ENCODE data around the gene EN1.

Gene EN1

DNA sequence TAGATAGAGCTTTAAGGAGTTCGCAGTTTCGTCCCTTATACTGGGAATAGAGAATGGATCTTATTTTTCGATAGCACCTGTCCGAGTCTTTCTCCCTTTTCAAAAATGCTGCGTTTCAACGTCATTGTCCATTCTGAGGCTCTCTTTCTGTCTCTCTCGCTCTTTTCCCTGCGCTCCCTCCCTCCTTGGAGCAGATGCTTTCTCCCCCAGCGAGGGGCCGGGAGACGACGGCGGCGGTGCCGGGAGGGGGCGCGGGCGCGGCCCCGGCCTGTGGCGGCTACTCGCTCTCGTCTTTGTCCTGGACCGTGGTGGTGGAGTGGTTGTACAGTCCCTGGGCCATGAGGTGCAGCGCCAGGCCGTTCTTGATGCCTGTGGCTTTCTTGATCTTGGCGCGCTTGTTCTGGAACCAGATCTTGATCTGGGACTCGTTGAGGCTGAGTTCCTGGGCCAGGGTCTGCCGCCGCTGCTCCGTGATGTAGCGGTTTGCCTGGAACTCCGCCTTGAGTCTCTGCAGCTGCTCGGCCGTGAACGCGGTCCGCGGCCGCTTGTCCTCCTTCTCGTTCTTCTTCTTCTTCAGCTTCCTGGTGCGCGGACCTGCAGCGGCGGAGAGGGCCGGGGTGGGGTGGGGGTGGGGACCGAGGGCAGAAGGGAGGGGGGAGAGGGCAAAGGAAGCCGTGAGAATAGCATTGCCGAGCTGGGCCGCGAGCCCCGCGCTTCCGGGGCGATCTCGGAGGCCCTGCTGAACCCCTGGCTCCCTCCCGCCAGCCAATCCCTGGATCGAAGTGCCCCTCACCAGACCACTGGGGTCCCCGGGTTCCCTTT lies 4.6 kb downstream of the EN1 start:
- no peak for FAIRE-seq

DNA sequence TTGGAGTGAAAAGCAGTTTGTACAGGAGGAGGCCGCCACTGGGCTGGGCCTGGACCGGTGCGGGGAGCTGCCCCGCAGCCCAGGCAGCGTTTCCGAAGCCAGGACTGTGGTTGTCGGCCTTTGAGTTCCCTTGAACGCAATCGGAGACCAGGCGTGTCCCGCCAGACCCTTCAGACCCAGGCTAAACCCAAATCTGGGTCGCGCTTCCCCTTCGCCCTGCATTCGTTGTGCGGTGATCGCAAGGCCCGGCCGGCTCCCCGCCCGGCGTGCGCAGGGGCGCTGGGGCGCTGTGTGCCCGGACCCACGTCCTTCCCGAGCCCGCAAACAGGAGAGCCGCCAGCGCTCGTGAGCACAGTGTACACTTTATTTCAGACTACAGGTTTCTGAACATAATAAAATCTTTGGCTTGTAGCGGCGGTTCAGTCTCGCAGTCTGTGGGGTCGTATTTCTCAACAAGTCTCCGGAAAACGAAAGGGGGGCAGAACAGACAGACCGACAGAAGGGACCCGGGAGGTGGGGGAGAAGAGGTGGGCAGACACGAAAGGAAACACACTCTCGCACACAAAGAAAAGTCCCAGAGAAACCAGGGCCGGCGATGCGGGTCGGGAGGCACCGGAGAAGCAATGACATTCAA lies 5.5 kb downstream of the EN1 start:
- FAIRE-seq: no peak

DNA sequence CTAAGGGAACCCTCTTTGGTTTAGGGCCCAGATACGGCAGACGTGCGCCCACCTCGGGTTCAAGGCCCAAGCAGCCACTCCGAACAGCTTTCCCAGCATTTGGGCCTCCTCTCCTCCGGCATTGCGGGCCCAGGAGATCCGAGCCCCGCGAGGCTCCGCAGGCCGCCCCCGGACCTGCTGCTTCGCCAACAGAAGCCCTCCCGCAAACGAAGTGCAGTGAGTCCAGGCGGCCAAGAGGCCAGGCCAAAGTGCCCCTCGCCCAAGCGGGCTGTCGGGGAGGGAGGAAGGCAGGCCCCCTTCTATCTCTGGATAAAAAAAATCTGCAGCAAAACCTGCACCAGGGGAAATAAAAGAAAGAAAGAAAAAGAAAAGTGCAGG lies 6.0 kb downstream of the EN1 start:
- no peak for FAIRE-seq

DNA sequence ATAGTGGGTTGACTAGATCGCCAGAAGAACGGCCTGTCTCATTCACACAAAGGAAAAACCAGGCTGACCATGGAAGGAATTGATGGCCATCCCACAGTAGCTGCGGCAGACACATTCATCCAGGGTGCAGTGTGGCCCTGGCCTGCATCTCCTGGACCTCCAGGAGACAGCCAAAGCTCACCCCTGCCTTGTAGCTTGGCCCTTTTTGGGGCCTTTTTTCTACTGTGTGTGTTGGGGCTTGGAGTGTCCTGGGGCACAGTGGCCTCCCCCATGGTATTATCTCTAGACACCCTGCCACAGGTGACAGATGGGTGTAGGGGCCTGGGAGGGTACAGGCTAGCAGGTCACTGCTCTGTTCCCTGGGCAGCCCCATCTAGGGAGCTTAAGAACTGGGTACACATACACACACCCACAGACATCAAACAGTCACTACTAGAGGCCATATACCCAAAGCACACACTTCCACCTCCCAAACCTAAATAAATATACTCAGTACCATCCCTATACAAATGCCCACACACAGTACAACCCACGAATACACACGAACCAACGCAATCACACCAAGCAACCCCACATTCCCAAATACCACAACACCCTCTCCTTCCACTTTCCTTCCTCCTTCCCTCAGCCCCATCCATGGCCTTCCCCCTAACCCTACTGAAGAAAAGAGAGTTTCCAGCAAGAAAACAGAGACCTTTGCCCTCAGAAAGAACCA lies 8.6 kb downstream of the EN1 start:
- FAIRE-seq: no peak

DNA sequence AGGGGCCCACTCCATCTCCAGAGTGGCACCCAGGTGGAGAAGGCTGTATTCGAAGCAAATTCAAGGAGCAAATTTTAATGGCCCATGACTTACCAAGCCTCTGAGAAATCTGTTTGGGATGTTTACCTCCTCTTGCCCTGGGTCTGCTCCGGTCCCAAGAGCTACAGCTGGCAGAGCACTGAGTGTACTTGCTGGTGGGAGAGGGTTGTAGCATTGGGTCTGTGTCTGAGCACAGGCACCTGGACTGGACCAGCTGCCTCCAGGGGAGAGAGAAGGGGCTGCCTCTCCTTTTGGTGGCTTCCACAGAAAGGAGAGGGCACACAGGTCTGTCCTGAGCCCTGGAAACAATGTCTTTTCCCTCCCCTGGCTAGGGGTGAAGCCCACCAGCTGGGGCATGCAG lies 9.8 kb downstream of the EN1 start:
- FAIRE-seq: no peak

DNA sequence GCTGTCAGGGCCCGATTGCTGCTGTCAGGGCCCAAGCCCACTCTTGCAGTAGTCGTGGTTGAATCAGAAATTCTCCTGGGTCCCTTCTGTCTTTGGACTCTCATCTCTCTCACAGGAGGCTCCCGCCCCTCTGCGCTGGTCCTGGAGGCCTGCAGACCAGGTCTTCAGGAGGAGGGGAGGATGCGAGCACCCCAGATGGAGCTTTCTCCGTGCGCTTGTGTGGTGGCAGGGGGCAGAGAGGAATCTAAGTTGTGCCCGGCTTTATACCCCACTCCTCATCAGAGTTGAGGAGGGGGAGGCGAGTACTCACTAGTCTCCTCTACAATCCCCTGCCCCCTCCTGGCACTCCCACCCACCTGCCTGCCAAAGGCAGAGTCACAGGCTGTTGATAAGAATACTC lies 10.4 kb downstream of the EN1 start:
- FAIRE-seq: no peak

DNA sequence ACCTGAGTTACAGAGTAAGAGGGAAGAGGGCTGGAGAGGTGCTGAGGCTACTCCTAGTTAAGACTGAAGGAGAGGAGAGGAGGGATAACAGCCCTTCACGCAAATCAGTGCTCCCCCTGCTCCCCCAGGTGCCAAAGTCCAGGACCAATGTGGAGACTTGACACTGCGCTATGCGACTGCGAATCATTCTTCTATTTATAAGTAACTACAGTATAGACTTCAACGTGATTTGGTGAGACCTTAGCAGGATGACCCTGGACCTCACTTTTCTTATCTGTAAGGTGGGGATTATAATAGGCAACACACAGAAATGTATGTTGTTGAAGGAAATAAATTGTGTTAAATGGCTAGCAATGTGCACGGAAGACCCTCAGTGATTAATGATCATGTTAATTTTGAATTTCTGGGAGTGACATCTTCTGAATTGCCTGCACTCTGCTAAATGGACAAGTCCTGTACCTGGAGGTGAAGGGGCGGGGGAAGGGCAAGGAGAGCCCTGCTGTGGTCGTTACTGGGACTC lies 11.0 kb downstream of the EN1 start:
- FAIRE-seq: no peak

DNA sequence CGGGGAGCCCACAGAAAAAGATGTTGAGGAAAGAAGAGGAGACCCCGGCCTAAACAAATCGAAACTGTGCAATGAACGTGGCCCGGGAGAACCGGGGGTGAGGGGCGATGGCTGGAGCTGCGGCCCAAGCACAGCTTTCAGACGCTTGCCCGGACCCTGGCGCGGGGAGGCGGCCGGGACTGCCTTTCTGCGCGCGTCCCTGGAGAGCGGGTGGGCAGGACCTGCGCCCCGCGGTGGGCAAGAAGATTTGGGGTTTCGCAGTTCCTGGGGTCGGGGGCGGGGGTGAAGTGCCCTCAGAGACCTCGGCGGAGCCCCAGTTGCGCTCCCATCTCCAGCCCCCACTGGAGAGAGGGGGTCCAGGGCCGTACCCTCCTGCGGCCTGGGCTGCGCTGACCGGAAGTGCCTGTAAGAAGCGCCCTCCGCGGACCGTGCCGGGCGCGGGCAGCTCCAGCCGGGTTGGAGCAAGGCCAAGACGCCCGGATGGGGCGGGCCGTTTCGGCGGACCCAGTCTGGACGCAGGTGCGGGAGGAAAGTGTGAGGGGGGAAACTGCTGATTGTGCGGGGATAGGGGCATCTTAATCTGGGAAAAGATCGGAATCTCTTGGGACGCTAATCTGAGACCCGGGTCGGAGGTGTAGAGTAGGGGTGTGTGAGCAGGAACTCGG lies 11.6 kb downstream of the EN1 start:
- no peak for FAIRE-seq

DNA sequence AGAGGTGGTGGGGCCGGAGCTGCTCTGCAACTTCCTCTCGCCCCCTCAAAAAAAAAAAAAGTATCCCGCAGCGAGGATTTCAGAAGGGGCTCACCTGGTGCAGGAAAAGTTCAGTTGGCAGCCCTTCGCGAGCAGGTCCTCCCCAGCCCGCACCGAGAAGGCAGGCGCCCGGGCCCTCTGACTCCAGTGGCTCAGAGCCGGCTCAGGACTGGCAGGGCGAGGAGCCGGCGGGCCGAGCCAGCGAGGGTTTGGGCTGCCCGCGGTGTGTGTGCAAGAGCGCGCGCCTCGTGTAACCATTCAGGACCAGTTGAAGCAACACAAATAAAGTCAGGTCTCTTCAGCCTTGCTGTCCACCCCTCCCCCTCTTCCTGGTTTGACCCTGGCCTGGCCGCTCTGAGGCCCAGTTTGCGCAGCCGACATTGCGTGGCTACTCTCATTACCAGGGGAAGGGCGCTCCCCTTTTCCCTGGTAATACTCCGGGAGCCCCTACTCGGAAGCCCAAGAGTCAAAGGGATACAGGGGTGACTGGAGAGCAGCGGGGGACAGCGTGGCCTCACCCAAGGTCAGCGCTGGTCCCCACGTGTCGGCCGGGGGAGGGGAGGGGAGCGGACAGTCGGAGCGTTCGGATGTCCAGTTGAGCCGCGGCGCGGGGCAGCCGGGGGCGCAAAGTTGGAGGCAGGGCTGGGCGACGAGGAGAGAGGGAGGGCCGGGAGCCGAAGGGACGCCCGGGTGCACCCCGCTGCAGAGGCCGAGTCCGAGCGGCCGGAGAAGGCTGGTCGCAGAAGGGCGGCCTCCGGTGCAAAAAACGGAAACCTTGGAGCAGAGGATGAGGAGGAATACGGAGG lies 12.3 kb downstream of the EN1 start:
- FAIRE-seq: no peak

DNA sequence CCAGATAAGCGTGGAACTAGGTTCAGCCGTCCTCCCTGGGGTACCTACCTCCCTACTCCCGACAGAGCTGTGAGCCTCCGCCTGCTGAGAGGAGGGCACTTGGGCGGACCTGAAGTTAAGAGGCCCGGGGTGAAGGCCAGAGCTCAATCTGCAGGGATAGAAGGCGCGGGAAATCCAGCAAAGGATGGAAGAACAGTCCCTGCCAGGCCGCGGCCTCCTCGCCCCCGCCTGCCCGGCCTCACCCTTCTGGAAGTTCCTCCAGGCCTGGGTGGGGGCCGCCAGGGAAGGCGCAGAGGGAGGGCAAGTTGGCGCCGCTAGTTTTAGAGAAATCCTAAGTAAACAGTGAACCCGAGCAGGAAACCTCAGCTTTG lies 13.0 kb downstream of the EN1 start:
- FAIRE-seq: no peak

DNA sequence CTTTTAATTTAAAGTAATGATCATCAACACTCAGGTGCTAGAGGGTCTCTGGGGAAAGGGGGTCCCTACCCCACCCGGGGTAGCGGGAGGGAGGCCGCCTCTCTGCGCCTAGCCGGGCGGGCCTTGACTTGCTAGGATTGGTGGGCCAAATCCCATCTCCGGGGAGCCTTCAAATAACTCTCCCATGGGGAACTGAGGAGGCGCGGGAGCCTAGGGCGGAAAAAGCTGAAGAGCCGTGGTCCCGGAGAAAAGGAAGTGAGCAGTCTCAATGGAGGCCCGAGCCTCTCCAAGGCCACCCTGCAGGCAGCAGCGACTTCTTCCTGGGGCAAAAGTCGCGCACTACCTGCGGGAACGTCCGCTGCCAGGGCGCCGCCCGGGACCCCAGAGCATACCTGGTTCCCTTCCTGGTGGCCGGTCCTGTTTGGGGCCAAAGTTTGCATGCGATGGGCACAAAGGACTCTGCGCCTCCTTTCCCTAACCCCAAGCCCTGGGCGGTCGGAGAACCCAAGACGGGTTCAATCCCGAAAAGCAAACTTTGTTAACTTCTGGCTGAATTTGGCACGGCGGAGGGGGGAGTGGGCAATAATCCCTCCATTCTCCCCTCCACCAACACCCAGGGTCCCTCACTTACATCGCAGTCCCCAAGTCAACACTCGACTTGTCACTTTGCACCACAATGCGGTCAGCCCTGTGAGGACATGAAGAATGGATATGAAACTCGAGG lies 13.6 kb downstream of the EN1 start:
- no peak for FAIRE-seq

DNA sequence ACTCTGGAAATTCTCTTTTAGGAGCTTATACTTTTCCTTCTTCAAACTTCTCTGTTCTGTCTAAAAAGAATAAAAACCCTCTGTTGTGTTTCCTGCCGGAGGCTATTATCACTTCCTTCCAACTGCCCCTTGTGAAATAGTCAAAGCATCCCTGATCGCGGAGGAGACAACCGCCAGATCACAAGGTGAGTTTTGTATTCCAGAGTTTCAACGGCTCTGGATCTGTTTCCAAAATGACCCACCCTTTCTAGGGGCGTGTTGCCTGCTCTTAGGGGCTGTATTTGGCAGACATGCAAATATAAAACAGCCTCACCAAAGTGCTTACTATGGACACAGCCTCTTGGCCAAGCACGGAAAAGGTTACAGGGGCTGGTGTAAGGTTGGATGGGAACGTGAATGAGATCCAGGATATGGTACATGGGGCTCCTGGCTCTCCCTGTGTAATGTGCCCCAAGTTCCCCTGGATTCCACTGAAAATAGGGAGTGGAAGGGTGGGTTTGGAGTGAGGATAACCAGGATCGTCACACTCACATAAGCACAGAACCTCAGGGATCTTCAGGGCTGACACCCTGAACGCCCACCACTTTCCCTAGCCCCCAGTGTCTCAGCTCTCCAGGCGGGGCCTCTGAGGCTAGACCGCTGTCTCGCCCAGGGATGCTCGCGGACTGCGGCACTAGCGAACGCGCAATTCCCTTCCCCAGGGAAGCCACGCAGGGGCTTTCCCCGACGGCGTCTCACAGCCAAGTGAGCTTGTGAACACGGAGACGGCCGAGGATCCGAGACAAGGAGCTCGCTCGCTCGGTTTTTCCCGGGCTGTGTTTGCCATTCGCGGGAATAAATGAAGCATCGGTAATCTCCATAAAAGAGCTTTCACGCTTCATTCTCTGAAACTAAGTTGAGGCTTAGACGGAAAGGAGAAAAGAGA lies 14.4 kb downstream of the EN1 start:
- FAIRE-seq: no peak

DNA sequence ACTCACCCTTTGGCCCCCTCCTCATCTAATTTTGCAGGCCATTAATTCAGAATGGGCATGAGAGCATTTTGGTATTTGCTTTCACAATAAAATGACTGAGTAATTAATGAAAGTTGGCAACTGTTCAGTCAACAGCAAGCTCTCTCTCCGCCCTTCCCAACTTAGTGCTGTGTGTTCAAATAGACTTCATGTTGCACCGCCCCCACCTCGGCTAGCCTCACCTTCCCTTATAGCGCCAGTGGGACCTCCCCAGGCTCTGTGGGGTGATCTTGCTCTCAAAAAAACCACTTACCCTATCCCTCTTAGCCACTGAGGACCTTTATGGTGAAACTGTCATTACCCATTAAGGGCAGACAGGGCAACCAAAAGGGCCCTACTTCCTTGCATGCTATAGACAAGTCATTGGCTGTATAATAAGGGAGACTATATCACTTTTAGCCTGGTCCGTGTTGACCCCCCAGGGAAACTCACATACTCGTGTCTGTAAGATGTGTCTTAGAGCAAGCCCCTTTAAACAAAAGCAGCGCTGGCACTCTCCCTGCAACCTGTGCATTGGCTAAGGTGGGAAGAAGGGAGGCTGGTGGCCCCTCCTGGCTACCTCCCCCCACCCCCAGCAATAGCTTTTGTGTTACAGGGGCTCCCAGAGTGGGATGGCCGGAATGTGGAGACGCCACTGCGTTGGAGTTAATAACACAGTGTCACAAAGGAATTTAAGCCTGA lies 15.2 kb downstream of the EN1 start:
- FAIRE-seq: no peak

DNA sequence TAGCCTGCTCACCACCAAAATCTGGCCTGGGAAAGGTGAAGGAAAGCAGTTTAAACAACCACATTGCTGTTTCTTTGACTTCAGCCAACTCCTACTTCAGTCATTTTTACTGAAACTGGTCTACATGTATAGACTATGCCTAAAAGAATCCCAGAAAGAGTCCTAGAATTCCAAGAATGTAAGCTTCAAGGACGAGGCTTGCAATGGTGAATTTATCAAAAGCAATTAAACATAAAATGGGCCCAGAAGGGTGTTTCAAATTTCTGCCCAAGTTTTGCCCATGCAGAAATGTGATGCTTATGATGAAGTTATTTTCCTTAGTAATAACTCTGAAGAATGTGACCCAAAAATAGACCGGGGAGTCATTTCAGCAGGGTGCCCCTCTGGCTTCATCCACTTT lies 16.6 kb downstream of the EN1 start:
- FAIRE-seq: no peak

DNA sequence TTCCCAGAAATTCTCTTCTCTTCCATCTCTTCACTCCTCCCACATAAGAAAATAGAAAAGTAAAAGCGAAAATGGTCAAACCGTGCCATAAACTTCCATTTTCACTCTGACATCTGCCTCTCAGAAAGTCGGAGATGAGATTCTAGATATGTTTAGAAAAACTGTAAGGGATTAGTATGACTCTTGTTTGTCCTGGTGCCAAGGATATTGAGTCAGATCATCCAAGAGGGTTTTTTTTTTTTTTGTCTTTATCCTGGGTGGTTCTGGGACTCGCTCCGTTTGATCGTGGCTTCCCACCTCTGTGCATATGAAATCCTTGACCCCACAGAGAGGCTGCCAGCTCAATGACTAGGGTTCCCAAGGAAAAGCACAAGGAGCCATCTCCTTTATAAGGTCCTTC lies 17.3 kb downstream of the EN1 start:
- FAIRE-seq: no peak

DNA sequence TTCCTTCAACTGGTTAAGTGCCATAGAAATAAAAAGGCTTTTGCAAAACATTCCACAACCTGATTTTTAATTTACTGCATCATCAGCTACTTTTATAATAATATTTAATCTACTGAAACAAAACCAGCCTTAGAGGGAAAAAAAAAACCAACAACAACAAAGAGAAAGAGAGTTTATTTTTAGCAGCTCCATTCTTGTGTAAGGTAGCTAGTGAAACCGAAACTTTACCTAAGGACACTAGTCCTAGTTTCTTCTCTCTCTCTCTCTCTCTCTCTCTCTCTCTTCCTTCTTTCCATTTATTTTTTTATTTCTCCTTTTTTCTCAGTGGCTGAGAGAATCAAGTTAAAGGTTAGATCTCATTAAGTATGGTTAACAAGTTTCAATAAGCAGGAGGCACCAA lies 21.4 kb downstream of the EN1 start:
- no peak for FAIRE-seq

DNA sequence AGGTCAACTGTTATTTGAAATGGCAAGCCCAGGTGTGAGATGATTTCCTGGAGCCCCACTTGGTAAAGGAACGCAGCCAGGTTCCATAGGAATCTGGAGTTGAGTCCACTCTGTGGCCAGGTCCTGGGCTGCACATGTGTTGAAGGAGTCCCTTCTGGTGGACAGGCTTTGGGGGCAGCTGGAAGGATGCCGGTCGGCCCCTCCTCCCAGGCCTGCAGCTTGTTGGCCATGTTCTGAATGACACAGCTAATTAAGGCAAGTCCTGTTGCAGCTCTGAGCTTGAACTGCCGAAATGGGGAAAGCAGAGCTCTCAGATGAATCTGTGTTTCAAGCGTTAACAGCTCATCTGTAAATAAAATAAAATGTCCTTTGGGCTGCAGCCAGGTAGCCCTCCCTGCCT lies 23.8 kb downstream of the EN1 start:
- FAIRE-seq: no peak

DNA sequence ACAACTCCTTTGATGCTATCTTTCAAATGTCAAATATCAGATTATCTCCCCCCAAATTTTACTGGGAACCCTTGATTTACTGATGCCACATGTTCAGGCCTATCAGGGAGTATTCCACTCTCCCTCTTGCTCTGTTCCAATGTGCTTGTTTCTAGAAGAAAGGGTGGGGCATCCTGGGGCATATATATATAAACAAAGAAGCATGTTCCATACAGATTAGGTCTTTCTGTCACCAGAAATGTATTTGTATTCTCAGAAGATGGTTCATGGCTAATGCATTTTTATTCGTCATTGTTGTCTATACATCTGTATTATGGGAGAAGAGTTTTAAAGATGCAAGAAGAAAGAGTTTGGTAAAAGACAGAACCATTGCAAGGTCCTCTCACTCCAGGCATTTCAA lies 24.9 kb downstream of the EN1 start:
- no peak for FAIRE-seq

DNA sequence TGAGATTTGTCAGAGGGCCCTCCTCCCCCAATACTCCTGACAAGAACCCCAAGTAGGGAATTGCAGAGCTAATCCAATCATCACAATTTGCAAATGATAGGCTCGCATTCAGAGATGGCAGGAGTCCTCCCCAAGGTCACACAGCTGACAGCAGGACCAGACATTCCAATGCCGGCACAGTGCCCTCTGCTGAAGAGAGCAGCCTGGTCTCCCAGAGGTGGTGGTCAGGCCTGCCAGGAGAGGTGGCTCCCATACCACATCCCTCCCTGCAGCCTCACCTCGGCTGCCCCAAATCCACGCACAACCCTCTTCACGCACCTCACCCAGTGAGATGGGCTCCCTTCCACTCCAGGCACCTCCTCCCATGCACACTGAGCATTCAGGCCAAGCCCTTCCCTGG lies 25.4 kb downstream of the EN1 start:
- no peak for FAIRE-seq

DNA sequence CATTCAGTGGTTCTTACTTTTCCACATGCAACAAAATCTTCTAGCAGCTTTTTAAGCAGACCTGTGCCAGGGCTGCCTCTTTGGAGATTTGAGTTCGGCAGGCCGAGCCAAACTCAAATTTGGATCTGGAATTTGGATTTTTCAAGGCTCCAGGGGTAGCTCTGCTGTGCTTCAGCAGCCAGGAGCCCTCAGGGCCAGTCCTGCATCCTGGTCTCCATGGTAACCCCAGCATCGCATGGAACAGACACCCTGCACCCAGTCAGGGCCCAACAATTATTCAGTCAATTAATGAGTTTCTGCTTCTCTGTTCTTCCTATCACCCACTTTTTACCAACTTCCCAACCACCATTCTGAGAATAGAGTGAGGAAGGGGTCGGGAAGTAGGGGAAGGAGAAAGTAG lies 30.0 kb downstream of the EN1 start:
- FAIRE-seq: no peak
